GM19035 (cell line): ENCODE measurements around the gene ROMO1.
"Not testable (repeated sequence)": the region's sequence is repeated elsewhere in the genome, so short reads cannot be mapped to it uniquely, and the experiment has no call there.

Experiments
- ATAC-seq: cut with Tn5 transposase; IDR thresholded peaks from one replicate; pipeline ENCODE4 v1.9.1; 2021; ENCODE audit not compliant: unreplicated experiment

ROMO1 gene

DNA sequence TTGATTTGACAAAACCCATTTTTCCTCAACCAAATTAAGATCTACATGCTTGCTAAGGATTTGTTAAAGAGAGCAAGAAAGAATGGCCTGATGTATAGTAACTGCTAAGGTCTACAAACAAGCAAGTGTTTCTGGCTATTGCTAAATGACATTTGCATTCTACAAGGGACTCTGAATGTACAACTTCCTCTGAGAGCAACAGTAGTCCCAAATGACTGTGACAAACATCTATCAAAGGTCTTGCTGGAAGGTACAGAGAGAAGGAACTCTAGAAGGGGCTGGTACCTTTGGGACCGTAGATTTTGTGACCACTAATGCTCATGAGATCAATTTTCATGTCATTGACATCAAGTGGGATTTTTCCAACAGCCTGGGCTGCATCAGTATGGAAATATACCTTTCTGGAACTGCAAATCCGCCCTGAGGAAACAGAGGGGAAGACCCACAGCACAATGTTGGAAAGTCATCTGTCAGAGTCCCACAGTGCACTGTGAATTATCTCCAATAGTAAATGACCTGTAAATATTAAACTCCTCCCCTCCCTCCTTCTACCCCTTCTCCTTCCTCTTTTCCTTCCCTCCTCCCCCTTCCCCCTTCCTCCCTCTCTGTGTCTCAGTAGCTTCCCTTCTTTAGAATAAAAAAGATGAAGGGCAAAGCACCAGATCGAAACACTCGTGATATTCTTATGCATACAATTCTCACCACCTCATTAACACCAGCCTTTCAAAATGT lies 18.6 kb upstream of the ROMO1 start:
- no peak for ATAC-seq

DNA sequence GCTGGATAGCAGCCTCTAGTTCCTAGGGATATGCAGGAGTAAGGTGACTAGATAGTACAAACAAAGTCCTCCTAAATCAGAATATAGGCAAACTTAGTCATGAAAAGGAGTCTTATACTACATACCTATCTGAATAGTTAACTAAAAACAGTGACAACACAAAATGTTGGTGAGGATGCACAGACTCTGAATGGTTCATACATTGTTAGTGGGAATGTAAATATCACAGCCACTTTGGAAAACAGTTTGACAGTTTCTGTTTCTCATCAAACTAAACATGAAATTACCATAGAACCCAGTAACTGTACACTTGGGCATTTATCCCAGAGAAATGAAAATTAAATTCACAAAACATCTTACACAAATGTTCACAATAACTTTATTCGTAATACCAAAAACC lies 17.2 kb upstream of the ROMO1 start:
- ATAC-seq = no peak

DNA sequence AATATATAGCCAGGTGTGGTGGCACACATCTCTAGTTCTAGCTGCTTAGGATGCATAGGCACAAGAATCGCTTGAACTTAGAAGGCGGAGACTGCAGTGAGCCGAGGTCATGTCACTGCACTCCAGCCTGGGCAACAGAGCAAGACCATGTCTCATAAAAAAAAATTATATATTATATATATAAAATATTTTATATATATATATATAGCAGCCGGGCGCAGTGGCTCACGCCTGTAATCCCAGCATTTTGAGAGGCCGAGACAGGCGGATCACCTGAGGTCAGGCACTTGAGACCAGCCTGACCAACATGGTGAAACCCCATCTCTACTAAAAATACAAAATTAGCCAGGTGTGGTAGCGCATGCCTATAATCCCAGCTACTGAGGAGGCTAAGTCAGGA lies 13.8 kb upstream of the ROMO1 start:
- not testable (repeated sequence) for ATAC-seq

DNA sequence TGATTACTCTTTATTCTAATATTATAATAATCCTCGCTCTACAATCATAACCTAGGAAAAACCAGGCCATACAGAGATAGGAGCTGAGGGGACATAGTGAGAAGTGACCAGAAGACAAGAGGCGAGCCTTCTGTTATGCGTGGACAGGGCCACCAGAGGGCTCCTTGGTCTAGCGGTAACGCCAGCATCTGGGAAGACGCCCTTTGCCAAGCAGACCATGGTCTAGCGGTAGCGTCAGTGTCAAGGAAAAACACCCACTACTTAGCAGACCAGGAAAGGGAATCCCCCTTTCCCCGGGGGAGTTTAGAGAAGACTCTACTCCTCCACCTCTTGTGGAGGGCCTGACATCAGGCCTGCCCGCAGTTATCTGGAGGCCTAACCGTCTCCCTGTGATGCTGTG lies 12.3 kb upstream of the ROMO1 start:
- not testable (repeated sequence) for ATAC-seq

DNA sequence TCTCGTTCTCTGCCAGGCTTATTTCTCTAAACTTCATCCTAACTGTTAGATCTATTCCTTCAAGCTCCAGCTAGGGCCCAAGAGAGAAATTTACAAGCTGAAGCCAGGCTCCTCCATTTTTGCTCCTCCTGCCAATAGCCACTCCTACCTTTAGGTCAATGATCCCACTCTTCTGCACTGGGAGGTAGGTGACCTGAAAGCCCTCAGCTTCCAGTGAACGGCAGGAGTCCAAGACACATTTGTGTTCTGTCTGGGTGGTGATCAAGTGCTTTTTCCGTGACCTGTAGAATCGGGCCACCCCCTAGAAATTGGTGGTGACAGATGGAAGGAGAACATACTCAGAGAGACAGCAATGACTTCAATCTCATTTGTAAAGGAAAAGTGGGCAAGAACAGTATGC lies 8.9 kb upstream of the ROMO1 start:
- ATAC-seq = no peak

DNA sequence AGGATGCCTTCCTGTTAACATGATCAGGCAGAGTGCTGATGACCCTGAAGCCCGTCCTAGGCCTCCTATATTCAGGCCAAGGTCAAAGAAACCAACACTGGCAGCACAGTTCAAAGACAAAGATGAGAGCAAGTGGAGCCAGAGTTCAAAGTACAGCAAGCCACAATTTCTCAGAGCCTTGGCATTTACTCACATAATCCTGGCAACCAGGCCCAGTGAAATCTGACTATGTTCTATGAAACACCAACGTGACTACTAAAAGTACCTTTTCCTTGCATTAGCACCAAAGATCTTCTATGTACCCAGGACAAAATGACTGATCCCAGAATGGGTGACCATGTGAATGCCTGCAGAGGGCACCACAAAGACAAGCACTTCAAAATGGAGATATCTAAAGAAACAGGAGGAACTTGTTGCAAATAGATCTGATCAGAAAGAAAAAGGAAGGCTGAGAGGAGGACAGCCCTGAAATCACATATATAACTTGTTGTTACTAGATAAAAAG lies 3.9 kb upstream of the ROMO1 start:
- no peak for ATAC-seq

DNA sequence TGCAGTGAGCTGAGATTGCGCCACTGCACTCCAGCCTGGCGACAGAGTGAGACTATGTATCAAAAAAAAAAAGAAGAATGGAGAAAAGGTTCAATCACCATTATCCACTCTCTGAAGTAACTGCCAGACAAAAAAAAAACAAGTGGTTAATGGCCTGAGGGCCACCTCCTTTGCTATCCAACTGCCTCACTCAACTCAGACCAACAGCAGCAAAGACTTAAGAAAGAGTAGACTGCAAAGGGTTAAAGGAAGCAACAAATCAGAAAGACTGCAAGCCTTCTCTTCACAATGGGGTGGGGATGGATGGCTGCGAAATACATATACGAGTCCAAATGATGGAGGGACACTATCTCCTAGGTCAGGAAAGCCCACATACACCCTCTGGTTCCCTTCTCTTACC lies 3.2 kb upstream of the ROMO1 start:
- no peak for ATAC-seq

DNA sequence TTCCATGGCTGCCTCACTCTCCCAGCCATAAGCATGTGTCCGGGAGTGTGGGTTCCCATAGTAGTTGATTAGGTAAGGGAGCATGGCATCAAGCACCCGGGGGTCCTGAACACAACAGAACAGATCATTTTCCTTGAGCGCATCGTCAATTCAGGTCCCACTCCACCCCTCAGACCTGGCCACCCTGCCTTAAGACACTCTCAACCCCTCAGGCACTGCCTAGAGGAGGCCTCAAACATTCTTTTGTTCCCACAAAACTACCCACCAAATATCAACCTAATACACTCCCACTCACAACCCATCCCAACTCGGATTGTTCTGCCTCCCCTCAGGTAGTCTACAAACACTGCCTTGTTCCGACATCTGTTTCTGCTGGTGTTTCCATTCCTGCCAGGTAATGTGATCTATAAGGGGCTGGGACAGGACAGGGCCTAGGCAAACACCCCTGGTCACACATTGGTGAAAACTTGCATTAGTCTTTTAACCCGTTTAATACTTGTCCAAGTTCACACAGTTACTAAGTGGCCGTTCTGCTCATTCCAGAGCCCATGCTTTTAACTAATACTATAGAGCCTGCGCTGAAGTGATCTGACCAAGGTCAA lies 1.4 kb upstream of the ROMO1 start:
- no peak for ATAC-seq

DNA sequence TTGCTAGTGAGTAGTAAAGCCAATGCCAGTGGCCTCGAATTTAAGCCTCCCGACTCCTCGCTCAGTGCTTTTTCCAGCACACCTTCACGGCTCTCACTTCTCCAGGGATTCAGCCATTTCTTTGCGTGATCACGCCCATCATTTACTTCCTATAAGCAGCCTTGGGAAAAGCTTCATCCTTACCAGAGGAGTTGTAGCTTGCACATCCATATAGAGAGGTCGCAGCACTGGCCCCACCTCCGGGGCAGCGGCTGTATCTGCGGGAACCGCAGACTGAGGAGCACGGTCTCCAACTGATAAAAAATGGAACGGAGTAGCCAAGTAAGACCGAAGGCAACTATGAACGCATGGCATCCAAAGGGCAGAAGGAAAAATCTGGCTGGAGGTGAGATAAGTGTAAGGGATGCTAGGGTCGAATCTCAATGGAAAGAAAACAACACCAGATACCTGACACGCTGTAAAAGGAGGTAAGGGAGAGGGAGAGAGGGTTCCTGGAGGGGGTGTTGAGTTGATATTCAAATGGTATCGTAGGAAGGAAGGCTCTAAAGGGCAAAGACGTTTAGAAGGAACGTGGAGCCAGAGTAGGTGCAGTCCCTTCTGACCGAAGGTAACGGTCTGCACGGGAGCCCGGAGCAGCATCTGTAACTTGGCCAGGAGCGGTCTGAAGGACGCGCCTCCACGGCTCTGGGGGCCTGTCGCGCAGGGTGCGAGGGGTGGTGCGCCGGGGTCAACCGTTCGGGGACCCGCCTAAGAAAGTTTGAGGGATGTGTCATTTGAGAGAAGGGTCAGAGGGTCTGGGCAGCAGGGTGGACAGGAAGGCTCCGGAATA lies 693 bp upstream of the ROMO1 start:
- peak; percentile 32 for ATAC-seq

DNA sequence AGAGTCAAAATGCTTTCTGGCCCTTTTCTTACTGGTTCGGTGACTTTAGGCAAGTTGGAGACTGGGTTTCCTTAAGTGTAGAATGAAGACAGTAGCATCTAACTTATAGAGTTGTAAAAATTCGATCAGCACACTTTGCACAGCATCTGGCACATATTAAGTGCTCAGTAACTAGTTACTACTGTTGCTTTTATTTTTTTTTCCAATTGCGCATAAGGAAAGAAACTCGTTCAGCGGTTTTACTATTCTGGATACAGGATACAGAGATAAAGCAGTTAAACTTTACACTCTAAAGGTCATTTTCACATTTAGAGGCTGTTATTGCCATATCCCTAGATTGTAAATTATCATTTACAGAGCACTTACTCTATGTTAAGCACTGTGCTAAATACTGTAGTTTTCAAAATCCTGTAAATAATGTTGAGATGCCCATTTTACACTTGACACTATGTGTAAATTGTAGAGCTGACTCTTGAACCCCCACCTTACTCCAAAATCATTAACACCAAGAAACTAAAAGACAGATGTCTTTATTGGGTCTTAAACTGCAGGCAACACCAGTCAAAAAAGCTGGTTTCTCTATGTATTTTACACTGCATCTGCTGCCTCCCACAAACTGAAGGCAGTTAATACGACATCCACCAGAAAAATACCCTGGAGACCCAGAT lies 886 bp downstream of the ROMO1 start:
- ATAC-seq = no peak

DNA sequence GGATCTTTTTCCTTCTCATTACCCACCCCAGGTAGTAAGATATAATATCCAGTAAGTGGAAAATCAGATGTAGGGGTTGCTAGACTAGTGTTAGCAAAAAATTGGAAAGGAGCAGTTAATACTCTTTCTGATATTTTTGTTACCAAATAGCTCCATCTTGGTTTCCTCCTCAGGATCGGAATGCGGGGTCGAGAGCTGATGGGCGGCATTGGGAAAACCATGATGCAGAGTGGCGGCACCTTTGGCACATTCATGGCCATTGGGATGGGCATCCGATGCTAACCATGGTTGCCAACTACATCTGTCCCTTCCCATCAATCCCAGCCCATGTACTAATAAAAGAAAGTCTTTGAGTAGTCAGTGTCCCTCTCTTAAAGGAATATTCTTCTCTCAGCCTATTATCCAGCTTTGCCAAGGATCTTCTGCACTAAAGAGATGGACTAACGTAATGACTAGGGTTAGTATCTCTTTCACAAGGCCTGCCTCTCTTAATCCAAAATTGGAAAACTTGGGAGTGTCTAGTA lies 1.5 kb downstream of the ROMO1 start:
- no peak for ATAC-seq

DNA sequence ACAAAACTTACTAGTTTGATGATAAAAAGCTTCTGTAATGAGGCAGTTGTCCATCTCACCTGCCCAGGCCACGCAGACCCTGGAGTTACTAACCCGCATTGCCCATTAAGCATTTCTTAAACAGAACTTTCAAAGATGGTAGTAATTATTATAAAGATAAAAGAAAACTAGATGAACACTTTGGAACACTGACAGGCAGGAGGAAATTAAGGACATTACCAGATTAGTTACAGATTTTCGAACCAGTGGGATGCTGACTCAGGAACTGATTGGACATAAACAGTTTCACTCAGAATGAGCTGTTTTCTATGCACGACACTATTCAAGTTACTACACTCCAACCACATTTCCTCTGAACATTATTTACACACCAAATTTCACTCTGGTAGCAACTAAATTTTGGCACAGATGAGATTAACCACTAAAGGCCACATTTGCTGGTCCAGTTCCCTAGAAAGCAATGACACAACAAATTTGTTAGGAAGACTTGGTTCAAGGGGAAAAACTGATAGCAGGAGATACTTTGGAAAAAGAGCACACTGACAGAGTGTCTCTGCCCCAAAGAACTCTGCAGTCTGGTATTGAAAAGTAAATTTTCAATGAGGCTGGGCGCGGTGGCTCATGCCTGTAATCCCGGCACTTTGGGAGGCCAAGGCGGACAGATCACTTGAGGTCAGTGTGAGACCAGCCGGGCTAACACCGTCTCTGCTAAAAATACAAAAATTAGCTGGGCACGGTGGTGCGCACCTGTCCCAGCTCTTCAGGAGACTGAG lies 3.0 kb downstream of the ROMO1 start:
- ATAC-seq = no peak

DNA sequence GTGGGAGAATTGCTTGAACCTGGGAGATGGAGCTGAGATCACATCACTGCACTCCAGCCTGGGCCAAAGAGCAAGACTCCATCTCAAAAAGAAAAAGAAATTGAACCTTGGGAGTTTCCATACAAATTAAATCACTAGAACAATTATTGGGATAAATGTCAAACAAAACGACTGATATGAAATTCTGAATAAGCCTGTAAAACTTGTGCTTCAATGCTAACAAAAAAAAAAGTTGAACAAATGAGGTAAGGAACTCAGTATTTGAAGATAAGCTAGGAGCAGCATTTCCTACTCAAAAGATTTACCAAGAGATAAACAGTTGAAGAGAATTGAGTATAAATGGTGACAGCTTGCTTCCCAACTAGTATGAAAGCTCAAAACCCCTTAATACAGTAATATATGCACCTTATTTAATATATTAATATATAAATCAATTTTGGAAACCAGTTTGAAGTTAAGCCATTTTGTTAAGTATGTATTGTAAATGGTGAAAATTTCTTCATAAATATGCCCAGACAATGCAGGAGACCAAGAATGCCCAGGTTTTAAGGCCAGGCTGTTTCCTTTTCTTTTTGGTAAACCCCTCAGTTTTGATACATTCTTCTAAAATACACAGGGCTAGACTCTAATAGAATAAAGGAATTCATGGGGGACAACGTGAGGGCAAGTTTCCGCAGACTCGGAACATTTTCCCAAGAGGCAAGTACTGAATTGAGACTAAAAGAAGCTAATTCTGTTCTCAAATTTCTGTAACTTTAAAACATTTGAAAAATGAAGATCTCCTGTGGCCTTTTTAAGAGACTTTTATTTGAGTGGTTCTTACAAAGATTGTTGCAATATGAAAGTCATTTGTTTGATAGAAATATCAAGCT lies 3.9 kb downstream of the ROMO1 start:
- ATAC-seq = no peak

DNA sequence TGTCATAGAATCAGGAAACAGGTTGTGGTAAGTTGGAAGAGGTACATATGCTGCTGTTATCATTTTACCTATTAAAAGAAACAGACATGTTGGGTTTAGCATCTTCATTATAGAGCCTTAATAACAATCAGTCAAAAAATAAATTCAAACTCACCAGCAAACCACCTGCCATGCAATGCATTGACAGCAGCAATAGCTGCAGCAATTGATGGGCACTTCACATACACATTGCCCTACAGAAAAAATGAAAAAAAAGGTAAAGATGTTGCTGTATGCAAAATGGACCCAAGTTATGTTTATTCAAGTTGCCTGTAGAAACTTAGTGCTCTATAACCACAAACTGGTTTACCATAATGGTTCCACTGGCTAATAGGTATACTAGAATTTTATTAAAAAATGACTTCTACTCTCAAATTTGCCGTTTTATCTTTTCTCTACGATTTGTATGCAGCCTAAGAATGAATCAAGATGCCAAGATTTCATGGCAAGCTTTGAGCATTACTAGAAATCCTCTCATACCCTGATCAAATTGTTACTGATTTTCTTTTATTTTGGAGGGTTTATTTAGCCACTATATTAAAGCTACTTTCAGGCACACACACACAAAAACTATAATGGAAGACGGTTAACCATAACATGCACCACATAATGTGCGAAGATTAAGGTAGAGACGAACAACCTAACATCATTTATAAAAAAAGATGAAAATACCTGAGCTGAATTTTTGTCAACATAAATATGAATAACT lies 5.5 kb downstream of the ROMO1 start:
- ATAC-seq = no peak

DNA sequence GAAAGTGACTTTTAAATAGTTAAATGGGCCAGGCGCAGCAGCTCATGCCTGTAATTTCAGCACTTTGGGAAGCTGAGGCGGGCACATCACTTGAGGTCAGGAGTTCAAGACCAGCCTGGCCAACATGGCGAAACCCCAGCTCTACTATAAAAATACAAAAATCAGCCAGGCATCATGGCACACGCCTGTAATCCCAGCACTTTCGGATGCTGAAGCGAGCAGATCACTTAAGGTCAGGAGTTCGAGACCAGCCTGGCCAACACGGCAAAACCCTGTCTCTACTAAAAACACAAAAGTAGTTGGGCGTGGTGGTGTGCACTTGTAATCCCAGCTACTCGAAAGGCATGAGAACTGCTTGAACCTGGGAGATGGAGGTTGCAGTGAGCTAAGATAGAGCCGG lies 6.7 kb downstream of the ROMO1 start:
- ATAC-seq = not testable (repeated sequence)

DNA sequence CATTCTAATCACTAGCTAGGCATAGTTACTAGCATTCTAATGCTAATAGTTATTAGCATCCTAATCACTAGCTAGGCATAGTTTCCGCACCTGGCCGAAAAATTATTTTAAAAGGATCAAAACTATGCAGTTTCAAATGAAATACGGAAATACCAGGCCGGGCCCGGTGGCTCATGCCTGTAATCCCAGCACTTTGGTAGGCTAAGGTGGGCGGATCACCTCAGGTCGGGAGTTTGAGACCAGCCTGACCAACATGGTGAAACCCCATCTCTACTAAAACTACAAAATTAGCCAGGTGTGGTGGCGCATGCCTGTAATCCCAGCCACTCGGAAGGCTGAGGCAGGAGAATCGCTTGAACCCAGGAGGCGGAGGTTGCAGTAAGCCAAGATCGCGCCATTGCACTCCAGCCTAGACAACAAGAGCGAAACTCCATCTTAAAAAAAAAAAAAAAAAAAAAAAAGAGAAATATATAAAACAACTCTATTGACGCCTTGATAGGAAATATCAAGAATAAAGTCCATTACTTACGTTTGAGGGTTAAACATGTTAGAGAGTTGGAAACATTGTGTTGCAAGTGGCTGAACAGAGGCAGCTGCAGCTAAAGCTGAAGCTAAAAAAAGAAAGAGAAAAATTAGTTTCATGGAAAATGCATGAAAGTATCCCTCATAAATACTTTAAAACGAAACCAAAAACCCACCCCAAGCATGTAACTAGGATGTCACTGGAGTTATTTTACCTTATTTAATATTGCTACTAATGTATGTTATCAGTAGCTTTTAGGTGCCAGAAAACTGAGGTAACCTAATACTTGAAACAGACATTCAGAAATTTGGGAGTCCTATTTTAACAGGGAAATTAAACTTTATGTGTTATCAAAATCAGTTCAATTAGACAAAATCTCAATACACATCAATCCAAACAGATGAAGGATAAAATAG lies 7.7 kb downstream of the ROMO1 start:
- not testable (repeated sequence) for ATAC-seq

DNA sequence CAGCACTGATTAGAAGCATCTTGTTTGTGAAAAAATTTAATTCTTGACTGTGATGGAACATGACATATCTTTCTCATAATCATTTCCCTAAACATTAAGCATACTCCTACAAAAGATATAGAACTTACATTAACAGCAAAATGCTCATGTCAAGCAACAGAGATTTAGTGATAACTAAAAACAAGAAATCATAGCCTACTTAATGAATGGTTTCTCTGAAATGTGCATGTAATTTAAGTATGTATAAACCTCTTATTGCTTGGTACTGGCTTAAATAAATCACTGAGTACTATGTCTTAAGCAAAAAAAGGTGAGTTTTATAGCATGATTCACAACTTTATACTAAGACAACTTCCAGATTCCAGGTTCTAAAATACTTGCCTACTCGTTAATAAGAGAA lies 9.3 kb downstream of the ROMO1 start:
- no peak for ATAC-seq

DNA sequence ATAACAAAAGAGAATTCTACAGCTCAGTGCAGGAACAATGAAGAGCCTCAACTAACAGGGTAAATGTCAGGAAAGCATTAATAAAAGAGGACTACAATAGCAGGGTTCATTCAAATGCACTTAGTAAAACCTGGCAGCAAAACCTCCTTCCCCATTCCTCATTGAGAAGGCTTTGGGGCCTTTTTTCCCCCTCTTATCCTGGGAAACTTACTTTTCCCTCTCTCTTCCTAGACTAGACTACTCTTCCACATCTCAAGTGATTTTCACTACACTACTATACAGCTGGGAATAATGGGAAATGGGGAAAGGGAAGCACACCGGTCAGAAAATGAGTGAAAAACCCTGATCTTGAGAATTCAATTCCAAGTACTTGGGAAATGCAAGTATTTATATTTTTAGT lies 10.1 kb downstream of the ROMO1 start:
- ATAC-seq = no peak
